Epithelial cell of prostate (primary cell): Measurements from ENCODE around the gene EPB41L1.

Experiments
- DNase-seq: peaks from one replicate; pipeline ENCODE4 v3.0.0-alpha.2; 2011; ENCODE audit warnings: low read depth, low spot score
- H3K27ac ChIP-seq: fragments of 450-650 bp; 2 replicates; pipeline ENCODE4 v1.5.1; 2017; ENCODE audit warnings: mild to moderate bottlenecking

The EPB41L1 gene

DNA sequence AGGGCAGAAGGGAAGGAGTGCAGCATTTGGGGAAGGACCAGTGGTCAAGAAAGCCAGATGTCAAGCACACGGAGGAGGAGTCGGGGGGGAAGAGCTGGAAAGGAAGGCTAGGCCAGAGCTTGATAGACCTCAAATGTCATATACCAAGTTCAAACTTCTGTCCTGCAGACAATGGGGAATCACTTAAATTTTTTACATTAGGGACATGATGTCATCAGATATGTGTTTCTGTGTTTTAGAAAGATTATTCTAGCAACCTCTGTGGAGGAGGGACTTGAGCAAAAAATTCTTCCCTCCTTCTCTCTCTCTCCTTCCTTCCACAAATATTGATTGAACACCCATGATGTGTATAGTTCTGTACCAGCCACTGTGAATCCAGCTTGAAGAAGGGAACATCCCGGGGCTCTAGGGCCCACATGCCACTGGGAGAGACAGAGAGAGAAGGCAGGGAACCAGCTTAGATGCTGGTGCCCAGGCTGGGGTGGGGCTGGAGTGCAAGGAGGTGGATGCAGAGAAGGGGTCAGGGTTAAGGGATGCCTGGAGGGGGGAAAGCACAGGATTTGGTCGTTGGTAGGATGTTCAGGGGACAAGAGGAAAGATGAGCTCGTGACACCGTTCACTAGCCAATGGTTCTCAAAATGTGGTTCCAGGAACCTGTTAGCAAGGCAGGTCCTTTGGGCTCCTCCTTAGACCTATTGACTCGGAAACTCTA lies 61.9 kb downstream of the EPB41L1 start:
- no peak for DNase-seq

GRCh38 chr20:36217226-36217625 lies 62.7 kb downstream of the EPB41L1 start:
- DNase-seq, result no peak
- H3K27ac ChIP-seq, result no peak overlapping the region

More for the DNA sequence above, 61.9 kb downstream of the EPB41L1 start:
- no peak overlapping the region for H3K27ac ChIP-seq

DNA sequence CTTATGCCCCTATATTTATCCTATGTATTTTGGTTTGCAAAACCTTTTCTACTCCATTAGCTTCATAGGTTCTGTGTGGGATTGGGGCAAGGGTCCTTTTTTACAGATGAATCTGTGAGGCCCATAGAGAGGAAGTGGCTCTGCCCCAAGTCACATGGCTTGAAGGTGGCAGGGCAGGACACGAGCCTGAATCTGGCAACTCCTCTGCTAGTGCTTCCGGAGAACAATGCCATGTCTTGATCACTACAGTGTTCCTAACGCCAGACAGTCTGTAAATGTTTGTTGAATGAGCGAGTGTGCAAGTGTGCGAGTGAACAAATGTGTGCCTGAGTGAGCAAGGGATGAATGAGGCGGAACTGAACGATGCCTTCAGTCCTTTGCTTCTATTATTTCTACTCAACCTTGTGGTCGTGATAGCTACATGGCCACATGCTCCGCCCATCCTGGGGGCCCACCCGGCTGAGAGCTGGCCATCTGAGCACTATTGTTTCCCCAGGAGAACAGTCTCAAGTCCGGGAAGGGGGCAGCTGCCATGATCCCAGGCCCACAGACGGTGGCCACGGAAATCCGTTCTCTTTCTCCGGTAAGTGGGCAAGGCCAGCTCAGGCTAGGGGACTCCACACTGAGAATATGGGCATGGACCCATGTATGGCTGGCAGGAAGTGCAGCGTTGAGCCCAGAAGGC lies 64.0 kb downstream of the EPB41L1 start:
- H3K27ac ChIP-seq, result no peak overlapping the region
- no peak for DNase-seq

DNA sequence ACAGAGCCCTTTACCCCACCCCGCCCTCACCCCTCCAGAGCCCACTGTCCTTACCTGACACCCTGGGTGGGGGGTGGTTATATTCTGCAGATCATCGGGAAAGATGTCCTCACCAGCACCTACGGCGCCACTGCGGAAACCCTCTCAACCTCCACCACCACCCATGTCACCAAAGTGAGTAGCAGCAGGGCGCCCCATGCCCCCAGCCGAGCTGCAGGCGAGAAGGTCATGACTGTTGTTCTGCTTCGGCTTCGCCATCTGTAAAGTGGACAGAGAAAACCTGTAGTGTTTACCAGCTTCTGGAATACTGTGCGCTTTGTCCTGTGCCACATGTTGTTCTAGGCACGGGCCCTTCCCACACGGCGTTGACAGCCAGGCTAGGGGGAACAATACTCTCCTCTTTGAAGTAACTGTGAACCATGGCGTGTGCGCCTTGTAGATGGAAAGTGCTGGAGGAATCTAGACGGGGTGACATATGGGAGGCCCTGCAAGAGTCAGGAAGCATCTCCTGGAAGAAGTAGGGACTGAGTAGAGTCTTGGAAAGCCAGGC lies 65.2 kb downstream of the EPB41L1 start:
- no peak for DNase-seq
- no peak overlapping the region for H3K27ac ChIP-seq

GRCh38 chr20:36225666-36226065 lies 71.1 kb downstream of the EPB41L1 start:
- DNase-seq, result no peak
- no peak overlapping the region for H3K27ac ChIP-seq

- no peak for DNase-seq
- H3K27ac ChIP-seq, result no peak overlapping the region
These were observed 74.2 kb downstream of the EPB41L1 start for GRCh38 chr20:36228770-36229169.

- H3K27ac ChIP-seq, result no peak overlapping the region
- DNase-seq, result no peak
These were observed 75.5 kb downstream of the EPB41L1 start for GRCh38 chr20:36230019-36230418.

GRCh38 chr20:36231331-36231730 lies 76.8 kb downstream of the EPB41L1 start:
- H3K27ac ChIP-seq, result no peak overlapping the region
- DNase-seq, result no peak

DNA sequence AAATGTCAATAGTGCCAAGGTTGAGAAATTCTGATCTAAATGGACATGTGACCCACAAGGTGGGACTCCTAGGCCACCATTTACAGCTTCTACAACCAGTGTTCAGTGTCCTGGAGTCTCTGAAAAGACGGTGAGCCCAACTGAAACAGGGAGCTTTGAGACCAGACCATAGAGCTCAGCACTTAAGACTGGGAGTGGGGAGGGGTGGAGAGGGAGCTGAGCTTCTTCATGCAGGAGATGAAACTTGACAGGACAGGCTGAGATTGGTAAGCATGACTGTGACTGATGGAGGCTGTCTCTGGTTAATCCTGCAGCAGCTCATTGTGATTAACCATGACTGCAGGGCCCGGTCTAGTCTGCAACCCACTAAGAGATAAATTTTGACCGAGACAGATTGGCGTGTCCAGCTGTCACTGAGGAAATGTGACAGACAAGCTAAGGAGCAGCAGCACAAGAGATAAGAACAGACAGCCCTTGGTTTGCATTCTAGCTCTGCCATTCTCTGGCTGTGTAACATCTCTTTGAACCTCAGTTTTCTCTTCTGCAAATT lies 80.3 kb downstream of the EPB41L1 start:
- DNase-seq, result no peak

GRCh38 chr20:36235892-36236785 lies 81.6 kb downstream of the EPB41L1 start, which contains the start of gene AAR2:
AAR2 (plus strand) TSS chr20:36236478; CDS start chr20:36239869, 3,391 bp downstream.
- peak within 1 kb of the TSS; percentile 55 for H3K27ac ChIP-seq
- DNase-seq, result no peak

More for the DNA sequence above, 80.3 kb downstream of the EPB41L1 start:
- H3K27ac ChIP-seq, result no peak overlapping the region

GRCh38 chr20:36236786-36237121 lies 82.2 kb downstream of the EPB41L1 start:
- peak overlapping the region; percentile 55 for H3K27ac ChIP-seq
- DNase-seq, result no peak

GRCh38 chr20:36237477-36237876 lies 82.9 kb downstream of the EPB41L1 start:
- H3K27ac ChIP-seq, result no peak overlapping the region
- DNase-seq, result no peak

DNA sequence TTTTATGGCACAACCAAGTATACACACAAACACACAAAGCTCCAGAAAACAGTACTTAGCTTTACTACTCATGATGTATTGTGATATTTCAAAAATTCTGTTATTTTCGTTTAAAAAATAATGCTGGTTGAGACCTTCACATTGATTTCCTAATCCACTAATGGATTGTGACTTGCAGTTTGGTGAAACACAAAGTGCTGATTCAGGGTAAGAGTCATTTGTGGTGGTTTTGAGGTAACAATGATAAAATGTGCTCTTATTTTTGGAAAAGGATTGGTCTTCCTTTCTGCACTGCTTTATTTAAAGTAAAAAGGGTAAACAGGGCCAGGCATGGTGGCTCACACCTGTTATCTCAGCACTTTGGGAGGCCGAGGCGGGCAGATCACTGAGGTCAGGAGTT lies 83.6 kb downstream of the EPB41L1 start:
- no peak overlapping the region for H3K27ac ChIP-seq
- no peak for DNase-seq

DNA sequence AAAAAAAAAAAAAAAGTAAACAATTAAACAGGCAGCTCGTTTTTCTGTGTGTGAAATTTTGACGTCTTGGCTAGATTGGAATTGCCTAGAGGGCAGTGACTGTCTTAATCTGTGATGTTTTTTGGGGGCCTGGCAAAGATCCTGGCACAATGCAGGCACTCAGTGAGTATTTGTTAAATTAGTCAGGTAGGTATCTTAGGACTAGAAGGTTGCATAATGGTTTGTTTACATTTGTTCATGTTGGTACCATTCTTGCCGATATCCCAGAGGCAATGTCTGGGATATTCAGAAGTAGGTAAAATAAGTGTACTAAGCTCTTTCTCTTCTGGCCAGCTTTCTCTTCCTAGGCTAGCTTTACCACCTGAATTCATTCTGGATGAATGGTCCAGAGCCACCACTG lies 84.2 kb downstream of the EPB41L1 start:
- H3K27ac ChIP-seq, result no peak overlapping the region
- no peak for DNase-seq

DNA sequence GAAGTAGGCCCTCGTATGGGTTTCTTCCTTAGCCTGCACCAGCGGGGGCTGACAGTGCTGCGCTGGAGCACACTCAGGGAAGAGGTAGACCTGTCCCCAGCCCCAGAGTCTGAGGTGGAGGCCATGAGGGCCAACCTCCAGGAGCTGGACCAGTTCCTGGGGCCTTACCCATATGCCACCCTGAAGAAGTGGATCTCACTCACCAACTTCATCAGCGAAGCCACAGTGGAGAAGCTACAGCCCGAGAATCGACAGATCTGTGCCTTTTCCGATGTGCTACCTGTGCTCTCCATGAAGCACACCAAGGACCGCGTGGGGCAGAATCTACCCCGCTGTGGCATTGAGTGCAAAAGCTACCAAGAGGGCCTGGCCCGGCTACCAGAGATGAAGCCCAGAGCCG lies 85.5 kb downstream of the EPB41L1 start:
- no peak for DNase-seq
- H3K27ac ChIP-seq, result no peak overlapping the region

DNA sequence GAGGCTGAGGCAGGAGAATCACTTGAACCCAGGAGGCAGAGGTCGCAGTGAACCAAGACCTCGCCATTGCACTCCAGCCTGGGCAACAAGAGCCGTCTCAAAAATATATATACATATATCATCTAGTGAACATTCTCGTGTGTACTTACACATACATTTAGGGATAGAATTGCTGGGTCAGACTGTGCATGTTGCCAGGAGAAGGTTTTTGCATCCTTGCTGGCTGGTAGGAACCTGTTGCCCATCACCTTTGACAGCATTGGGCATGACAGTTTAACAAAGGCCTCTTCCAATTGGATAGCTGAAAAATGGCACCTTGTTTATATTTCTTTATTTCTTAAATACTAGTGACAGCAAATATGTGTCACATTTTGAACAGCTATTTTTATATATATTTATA lies 87.1 kb downstream of the EPB41L1 start:
- no peak for DNase-seq
- no peak overlapping the region for H3K27ac ChIP-seq

- DNase-seq, result no peak
- no peak overlapping the region for H3K27ac ChIP-seq
These were observed 89.2 kb downstream of the EPB41L1 start for GRCh38 chr20:36243726-36244125.

DNA sequence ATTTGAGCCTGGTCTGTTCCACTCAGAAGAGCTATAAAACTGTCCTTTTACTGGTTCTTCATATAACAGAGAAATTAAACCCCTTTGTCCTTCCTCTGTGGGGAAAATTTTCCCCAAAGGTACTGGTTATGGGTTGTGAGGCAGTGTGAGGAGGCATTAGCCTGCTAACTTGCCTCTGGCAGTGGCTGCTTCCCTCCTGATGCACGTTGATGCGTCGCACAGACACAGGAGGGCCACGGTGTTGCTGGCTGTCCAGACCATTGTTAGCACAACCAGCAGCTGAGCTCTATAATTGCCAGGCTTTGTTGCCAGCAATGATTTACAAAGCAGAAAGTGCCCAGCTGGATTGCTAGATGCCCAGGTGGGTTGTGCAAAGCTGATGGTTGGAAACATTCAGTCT lies 91.9 kb downstream of the EPB41L1 start:
- no peak overlapping the region for H3K27ac ChIP-seq
- no peak for DNase-seq

DNA sequence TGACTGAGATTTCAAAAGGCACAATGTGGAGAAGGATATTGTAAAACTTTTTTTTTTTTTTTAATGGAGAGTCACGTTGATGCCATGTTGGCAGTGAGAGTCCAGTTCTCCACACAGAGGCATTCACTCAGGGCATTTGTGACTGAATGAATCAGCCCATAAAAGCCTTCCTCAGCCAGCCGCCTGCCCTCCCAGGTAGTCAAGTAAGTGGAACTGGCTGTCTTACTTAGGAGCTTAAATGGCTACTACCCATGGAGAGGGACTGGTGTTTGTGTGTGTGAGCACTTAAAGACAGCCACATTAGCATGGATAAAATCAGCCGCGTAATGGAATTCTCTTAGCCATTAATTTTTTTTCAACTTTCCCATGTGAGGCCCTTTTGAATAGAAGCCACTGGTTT lies 94.3 kb downstream of the EPB41L1 start:
- no peak for DNase-seq
- no peak overlapping the region for H3K27ac ChIP-seq

DNA sequence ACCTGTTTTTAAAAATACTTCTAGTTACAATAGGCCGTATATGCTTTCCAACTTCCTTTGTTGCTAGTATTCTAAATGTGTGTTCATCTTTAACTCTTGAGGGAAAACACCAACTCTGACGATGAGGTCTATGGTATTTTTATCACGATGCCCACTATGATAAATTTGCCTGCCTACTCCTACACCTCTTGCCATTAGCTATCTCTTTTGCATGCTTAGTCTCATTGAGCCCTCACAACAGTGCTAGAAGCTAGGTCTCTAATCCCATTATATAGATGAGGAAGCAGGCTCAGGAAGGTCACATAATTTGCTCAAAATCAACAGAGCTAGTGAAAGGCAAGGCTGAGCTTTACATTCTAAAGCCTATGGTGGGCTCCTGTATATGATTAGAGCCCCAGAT lies 94.9 kb downstream of the EPB41L1 start:
- H3K27ac ChIP-seq, result no peak overlapping the region
- DNase-seq, result no peak
